Testis (tissue), 2 donors: Measurements from ENCODE around the gene MAOB.

Experiments
- POLR2A ChIP-seq: fragments of 450-650 bp; IDR thresholded peaks from one replicate; pipeline ENCODE4 v1.6.1; 2017; ENCODE audit warnings: antibody characterized with exemption, mild to moderate bottlenecking, moderate library complexity
- TF ChIP-seq, protein P1 (sequence below), 3 experiments: fragments of 450-650 bp in 2 of 3; fragments of 200-600 bp in 1 of 3; sonication (generic) in 1 of 3; IDR thresholded peaks; one replicate each; pipeline ENCODE4 v1.5.1; 2016 to 2019; ENCODE audit warnings: antibody characterized with exemption in 3 of 3, mild to moderate bottlenecking in 2 of 3, moderate library complexity in 1 of 3

DNA sequence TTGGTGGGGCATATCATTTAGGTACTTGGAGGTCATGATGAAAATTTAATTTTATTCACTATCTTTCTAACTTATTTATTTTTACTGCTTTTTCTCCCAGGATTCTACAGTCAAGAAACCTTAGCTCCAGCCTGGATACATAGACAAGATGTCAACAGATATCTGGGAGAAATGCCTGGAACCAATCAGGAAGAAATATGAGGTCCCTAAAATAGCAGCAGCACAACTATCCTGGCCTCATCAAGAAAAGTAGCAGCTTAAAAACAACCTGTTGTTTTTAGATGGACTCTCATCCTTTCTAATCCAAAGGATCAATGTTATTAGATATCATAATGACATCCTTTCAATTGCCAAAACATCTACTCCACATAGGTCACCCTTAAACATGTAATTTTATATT is 54.5 kb downstream of the MAOB start:
- TF ChIP-seq, protein P1, sequence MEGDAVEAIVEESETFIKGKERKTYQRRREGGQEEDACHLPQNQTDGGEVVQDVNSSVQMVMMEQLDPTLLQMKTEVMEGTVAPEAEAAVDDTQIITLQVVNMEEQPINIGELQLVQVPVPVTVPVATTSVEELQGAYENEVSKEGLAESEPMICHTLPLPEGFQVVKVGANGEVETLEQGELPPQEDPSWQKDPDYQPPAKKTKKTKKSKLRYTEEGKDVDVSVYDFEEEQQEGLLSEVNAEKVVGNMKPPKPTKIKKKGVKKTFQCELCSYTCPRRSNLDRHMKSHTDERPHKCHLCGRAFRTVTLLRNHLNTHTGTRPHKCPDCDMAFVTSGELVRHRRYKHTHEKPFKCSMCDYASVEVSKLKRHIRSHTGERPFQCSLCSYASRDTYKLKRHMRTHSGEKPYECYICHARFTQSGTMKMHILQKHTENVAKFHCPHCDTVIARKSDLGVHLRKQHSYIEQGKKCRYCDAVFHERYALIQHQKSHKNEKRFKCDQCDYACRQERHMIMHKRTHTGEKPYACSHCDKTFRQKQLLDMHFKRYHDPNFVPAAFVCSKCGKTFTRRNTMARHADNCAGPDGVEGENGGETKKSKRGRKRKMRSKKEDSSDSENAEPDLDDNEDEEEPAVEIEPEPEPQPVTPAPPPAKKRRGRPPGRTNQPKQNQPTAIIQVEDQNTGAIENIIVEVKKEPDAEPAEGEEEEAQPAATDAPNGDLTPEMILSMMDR (IDR thresholded peaks at IDR 0.05) = no peak
- TF ChIP-seq POLR2A = no peak
